Astrocyte (in vitro differentiated cells and primary cell): Measurements from ENCODE around the gene SDK1. TPM values are rescaled to one million over a fixed set of nuclear protein-coding genes. Genes with fewer than 3 reads are reported as not detected.

Source experiments
- DNase-seq: peaks from one replicate; pipeline ENCODE4 v3.0.0-alpha.2; 2010; ENCODE audit warnings: low read depth
- FAIRE-seq: peaks from 2 replicates; lab custom pipeline; 2011; peaks lifted over from hg19 to GRCh38; lab: Jason Lieb, UNC
- H2AFZ ChIP-seq: 2 replicates; pipeline ENCODE4 v1.6.0; 2012; ENCODE audit warnings: low read depth, low read length, inconsistent platforms
- H3K27ac ChIP-seq: 2 replicates; pipeline ENCODE4 v1.5.1; 2011; ENCODE audit warnings: low read depth, low read length, inconsistent platforms
- H3K27me3 ChIP-seq: 2 replicates; pipeline ENCODE4 v1.6.0; 2011; ENCODE audit warnings: low read length, inconsistent platforms; ENCODE audit not compliant: insufficient read depth
- H3K36me3 ChIP-seq: 2 replicates; pipeline ENCODE4 v1.5.1; 2011; ENCODE audit warnings: low read length, inconsistent platforms; ENCODE audit not compliant: insufficient read depth
- H3K4me1 ChIP-seq: 2 replicates; pipeline ENCODE4 v1.5.1; 2011; ENCODE audit warnings: low read length, inconsistent platforms; ENCODE audit not compliant: insufficient read depth
- H3K4me2 ChIP-seq: 2 replicates; pipeline ENCODE4 v1.6.0; 2012; ENCODE audit warnings: low read length, inconsistent platforms
- H3K4me3 ChIP-seq: 2 replicates; pipeline ENCODE4 v1.5.1; 2011; ENCODE audit warnings: low read depth, mild to moderate bottlenecking, low read length, inconsistent platforms; ENCODE audit not compliant: insufficient read depth
- H3K79me2 ChIP-seq: 2 replicates; pipeline ENCODE4 v1.6.0; 2012; ENCODE audit warnings: mild to moderate bottlenecking, low read length, inconsistent platforms; ENCODE audit not compliant: insufficient read depth
- H3K9ac ChIP-seq: 2 replicates; pipeline ENCODE4 v1.6.0; 2012; ENCODE audit warnings: mild to moderate bottlenecking, low read length, inconsistent platforms
- H3K9me3 ChIP-seq: 2 replicates; pipeline ENCODE4 v1.5.1; 2012; ENCODE audit warnings: low read depth, mild to moderate bottlenecking, low read length, inconsistent platforms; ENCODE audit not compliant: insufficient read depth
- H4K20me1 ChIP-seq: 2 replicates; pipeline ENCODE4 v1.6.0; 2012; ENCODE audit warnings: low read length, inconsistent platforms; ENCODE audit not compliant: insufficient read depth
- H3K27ac Mint-ChIP-seq: one replicate; pipeline ENCODE4 v1.8.0; 2021; ENCODE audit warnings: mild to moderate bottlenecking, mixed read lengths; ENCODE audit not compliant: unreplicated experiment
- H3K27me3 Mint-ChIP-seq: one replicate; pipeline ENCODE4 v1.8.0; 2021; ENCODE audit warnings: low read depth, mixed read lengths; ENCODE audit not compliant: unreplicated experiment
- H3K36me3 Mint-ChIP-seq: one replicate; pipeline ENCODE4 v1.8.0; 2021; ENCODE audit warnings: low read depth, mixed read lengths; ENCODE audit not compliant: unreplicated experiment
- H3K4me1 Mint-ChIP-seq: one replicate; pipeline ENCODE4 v1.8.0; 2021; ENCODE audit warnings: low read depth, mixed read lengths; ENCODE audit not compliant: unreplicated experiment
- H3K4me3 Mint-ChIP-seq: one replicate; pipeline ENCODE4 v1.8.0; 2021; ENCODE audit warnings: mild to moderate bottlenecking, moderate library complexity, mixed read lengths; ENCODE audit not compliant: unreplicated experiment
- H3K9me3 Mint-ChIP-seq: one replicate; pipeline ENCODE4 v1.8.0; 2021; ENCODE audit warnings: mild to moderate bottlenecking, mixed read lengths; ENCODE audit not compliant: unreplicated experiment
- EZH2 ChIP-seq: IDR thresholded peaks from 2 replicates; pipeline ENCODE4 v1.6.1; 2012; ENCODE audit warnings: mild to moderate bottlenecking, low read length, inconsistent platforms; ENCODE audit not compliant: insufficient read depth
- total RNA-seq: library from RNA; stranded (reverse); gene quantifications from 2 replicates; pipeline ENCODE4 v1.2.1, GENCODE V29; 2021
- TF ChIP-seq, protein P1 (sequence below): IDR thresholded peaks from 2 replicates; pipeline ENCODE4 v1.5.1; 2011; ENCODE audit warnings: low read depth, mild to moderate bottlenecking, inconsistent platforms, low read length, moderate library complexity; ENCODE audit not compliant: insufficient read depth

The SDK1 gene
- total RNA-seq, 1 donor from 2014 or later, result 4.2 TPM

DNA sequence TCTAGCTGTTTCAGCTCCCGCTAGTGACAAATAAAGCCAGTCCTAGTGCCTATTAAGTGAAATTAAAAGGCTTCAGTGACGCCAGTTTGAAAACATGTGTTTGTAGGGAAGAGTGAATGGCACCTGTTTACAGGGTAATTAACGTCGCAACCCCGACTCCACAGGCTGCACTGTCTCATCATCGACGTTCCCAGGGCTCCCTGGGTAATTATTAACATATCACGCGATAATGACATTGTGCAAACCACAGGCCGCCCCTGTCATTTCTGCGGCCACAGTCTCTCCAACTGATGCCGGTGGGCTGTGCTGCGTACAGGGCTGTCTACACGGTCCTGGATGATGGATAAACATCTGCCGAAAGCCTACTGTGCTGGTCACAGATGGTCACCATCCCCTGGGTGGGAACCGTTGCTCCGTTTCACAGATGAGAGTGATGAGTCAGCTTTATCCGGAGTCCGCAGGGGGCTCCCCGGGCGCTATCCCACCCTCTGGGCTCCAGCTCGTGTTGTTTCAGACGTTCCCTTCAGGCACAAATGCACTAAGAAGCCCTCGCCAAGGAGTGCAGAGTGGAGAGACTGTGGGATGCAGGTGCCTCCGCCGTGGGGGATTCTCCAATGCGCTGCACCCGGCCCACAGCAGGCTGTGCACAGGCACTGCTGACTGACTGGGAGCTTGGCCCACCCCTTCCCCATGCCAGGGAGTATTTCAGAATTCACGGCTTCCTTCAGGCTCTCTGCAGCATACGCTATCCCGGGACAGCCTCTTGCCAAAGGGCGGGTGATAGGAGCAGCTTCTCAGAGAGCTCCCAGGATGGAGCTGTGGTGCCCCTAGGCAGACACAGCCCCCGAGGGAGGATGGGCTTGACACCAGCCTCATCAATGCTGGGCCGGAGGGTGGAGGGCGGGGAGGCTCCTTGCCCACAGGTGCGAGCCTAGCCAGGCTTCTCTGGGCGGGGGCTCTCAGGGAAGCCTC is 889.2 kb downstream of the SDK1 start:
- peak overlapping the region; percentile 15 for H3K4me2 ChIP-seq
- no peaks in the 10 kb centered on the region for H3K4me1 ChIP-seq
- no peaks in the 10 kb centered on the region for H4K20me1 ChIP-seq
- no peak for TF ChIP-seq EZH2
- Mint-ChIP-seq H3K27me3 (peaks cover 6% of the 10 kb centered on the region), H3K27ac (no peak overlapping the region), H3K36me3 (peaks cover 3% of the 10 kb centered on the region), H3K9me3 (no peaks in the 10 kb centered on the region), H3K4me3 (no peak overlapping the region), H3K4me1 (no peaks in the 10 kb centered on the region)
- H3K4me3 ChIP-seq, result no peak overlapping the region
- H3K9ac ChIP-seq, result no peak overlapping the region
- no peaks in the 10 kb centered on the region for H3K36me3 ChIP-seq
- H3K9me3 ChIP-seq, result no peaks in the 10 kb centered on the region
- DNase-seq (no peak), FAIRE-seq (no peak)
- H2AFZ ChIP-seq, result no peak overlapping the region
- H3K27me3 ChIP-seq, result peaks cover 2% of the 10 kb centered on the region
- no peak overlapping the region for H3K27ac ChIP-seq
- H3K79me2 ChIP-seq, result no peaks in the 10 kb centered on the region

DNA sequence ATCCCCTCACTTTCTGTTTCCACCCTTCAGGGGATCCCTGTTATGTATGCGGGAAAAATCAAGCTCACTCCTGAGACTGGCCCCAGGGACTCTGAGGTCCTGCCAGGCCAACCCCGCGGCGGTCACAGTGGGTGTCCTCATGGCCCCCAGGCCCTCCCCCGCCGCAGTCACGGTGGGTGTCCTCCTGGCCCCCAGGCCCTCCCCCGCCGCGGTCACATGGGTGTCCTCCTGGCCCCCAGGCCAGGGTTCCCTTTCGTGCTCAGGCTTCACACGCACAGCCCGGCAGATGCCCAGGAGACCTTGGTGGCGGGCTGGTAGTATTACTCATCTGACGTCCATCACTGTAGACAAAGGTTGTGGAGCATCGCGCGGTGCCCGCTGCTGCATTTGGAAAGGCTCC is 890.0 kb downstream of the SDK1 start:
- Histone ChIP-seq H3K27ac (no peak overlapping the region), H2AFZ (no peak overlapping the region), H4K20me1 (no peaks in the 10 kb centered on the region), H3K4me3 (no peak overlapping the region), H3K4me2 (no peak overlapping the region), H3K9ac (no peak overlapping the region), H3K27me3 (peaks cover 2% of the 10 kb centered on the region), H3K79me2 (no peaks in the 10 kb centered on the region), H3K4me1 (no peaks in the 10 kb centered on the region), H3K36me3 (no peaks in the 10 kb centered on the region), H3K9me3 (no peaks in the 10 kb centered on the region)
- Mint-ChIP-seq H3K4me1 (no peaks in the 10 kb centered on the region), H3K36me3 (peaks cover 3% of the 10 kb centered on the region), H3K27ac (no peak overlapping the region), H3K9me3 (no peaks in the 10 kb centered on the region), H3K4me3 (no peak overlapping the region), H3K27me3 (peaks cover 8% of the 10 kb centered on the region)
- no peak for TF ChIP-seq EZH2
- TF ChIP-seq, protein P1, sequence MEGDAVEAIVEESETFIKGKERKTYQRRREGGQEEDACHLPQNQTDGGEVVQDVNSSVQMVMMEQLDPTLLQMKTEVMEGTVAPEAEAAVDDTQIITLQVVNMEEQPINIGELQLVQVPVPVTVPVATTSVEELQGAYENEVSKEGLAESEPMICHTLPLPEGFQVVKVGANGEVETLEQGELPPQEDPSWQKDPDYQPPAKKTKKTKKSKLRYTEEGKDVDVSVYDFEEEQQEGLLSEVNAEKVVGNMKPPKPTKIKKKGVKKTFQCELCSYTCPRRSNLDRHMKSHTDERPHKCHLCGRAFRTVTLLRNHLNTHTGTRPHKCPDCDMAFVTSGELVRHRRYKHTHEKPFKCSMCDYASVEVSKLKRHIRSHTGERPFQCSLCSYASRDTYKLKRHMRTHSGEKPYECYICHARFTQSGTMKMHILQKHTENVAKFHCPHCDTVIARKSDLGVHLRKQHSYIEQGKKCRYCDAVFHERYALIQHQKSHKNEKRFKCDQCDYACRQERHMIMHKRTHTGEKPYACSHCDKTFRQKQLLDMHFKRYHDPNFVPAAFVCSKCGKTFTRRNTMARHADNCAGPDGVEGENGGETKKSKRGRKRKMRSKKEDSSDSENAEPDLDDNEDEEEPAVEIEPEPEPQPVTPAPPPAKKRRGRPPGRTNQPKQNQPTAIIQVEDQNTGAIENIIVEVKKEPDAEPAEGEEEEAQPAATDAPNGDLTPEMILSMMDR, result no peak
- FAIRE-seq (no peak), DNase-seq (no peak)

DNA sequence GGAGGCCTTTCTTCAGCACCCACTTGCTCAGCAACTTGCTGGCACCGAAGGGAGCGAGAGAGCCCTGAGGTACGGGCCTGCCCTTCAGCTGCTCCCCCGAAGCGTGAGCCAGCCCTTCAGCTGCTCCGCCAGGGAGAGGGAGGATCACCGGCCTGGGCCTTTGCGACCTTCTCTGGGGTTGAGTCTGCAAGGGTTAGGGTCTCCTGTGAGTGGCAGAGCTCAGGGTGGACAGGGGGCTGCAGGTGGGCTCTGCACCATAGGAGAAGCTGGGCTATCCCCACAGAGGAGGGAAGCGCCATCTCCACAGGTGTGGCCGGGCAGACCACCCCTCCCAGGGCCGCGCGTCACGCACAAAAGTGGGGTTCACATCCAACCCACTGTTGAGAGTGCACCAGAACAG is 890.5 kb downstream of the SDK1 start:
- H3K27ac ChIP-seq, result no peak overlapping the region
- TF ChIP-seq EZH2, result no peak
- TF ChIP-seq, protein P1, result no peak
- Mint-ChIP-seq H3K4me1 (no peaks in the 10 kb centered on the region), H3K27me3 (peaks cover 11% of the 10 kb centered on the region), H3K36me3 (peaks cover 3% of the 10 kb centered on the region), H3K27ac (no peak overlapping the region), H3K9me3 (no peaks in the 10 kb centered on the region), H3K4me3 (no peak overlapping the region)
- H3K4me3 ChIP-seq, result no peak overlapping the region
- H4K20me1 ChIP-seq, result no peaks in the 10 kb centered on the region
- no peak overlapping the region for H3K4me2 ChIP-seq
- H3K4me1 ChIP-seq, result no peaks in the 10 kb centered on the region
- no peak overlapping the region for H3K9ac ChIP-seq
- FAIRE-seq (no peak), DNase-seq (no peak)
- H2AFZ ChIP-seq, result no peak overlapping the region
- no peaks in the 10 kb centered on the region for H3K9me3 ChIP-seq
- H3K27me3 ChIP-seq, result peaks cover 2% of the 10 kb centered on the region
- H3K36me3 ChIP-seq, result no peaks in the 10 kb centered on the region
- no peaks in the 10 kb centered on the region for H3K79me2 ChIP-seq
